SK-N-SH (cell line): ENCODE results near the gene CHPF. TPM values are rescaled to one million over a fixed set of nuclear protein-coding genes. Genes with fewer than 3 reads are reported as not detected.

Experiments
- CTCF ChIA-PET: fragments of 300-600, 350-600 bp; formaldehyde crosslinking; extraction: SDS; loops from one replicate; lab custom pipeline; 2021; lab: Yijun Ruan, JAX
- POLR2A ChIA-PET: fragments of 350-600 bp; sonication (Branson Sonifier 250); formaldehyde crosslinking; extraction: SDS; loops from one replicate; lab custom pipeline; 2020; ENCODE audit warnings: antibody characterized with exemption, inconsistent platforms; lab: Yijun Ruan, JAX
- DNase-seq: peaks from one replicate; pipeline ENCODE4 v3.0.0; 2012
- H2AFZ ChIP-seq: fragments of 200-600 bp; sonication (generic); 2 replicates; pipeline ENCODE4 v1.8.1; 2016; ENCODE audit warnings: antibody characterized with exemption, mild to moderate bottlenecking, low read depth
- H3F3A ChIP-seq: fragments of 200-600 bp; sonication (generic); replicated peaks from 2 replicates; pipeline ENCODE3; 2016; ENCODE audit warnings: antibody characterized with exemption, mild to moderate bottlenecking; ENCODE audit not compliant: insufficient read depth
- H3K27ac ChIP-seq, 2 experiments: fragments of 200-500 bp in 1 of 2; fragments of 200-600 bp in 1 of 2; sonication (Bioruptor generic) in 1 of 2; sonication (generic), shearing (Covaris generic) in 1 of 2; 2 replicates each; pipeline versions ENCODE4 v1.5.1 to v1.6.1; 2014 to 2016; ENCODE audit warnings: low read depth in 2 of 2, inconsistent platforms in 1 of 2, low read length in 1 of 2, mild to moderate bottlenecking in 1 of 2, mixed read lengths in 1 of 2
- H3K27me3 ChIP-seq: fragments of 200-600 bp; sonication (generic), shearing (Covaris generic); 2 replicates; pipeline ENCODE4 v1.6.1; 2016; ENCODE audit warnings: mixed run types; ENCODE audit not compliant: insufficient read depth
- H3K36me3 ChIP-seq, 2 experiments: fragments of 200-500 bp in 1 of 2; fragments of 200-600 bp in 1 of 2; sonication (Bioruptor generic) in 1 of 2; sonication (generic) in 1 of 2; replicated peaks in 1 of 2; 2 replicates each; pipeline versions ENCODE3 to v1.5.1; 2014 to 2016; ENCODE audit warnings: low read length in 1 of 2, mild to moderate bottlenecking in 1 of 2; ENCODE audit not compliant: insufficient read depth in 2 of 2, control insufficient read depth in 1 of 2
- H3K4me1 ChIP-seq, 2 experiments: fragments of 200-500 bp in 1 of 2; fragments of 200-600 bp in 1 of 2; sonication (Bioruptor generic) in 1 of 2; sonication (generic), shearing (Covaris generic) in 1 of 2; 2 replicates each; pipeline versions ENCODE4 v1.5.1 to v1.6.1; 2014 to 2016; ENCODE audit warnings: low read depth in 1 of 2, low read length in 1 of 2, mixed run types in 1 of 2; ENCODE audit not compliant: insufficient read depth in 2 of 2, control insufficient read depth in 1 of 2
- H3K4me2 ChIP-seq: fragments of 200-600 bp; sonication (generic), shearing (Covaris generic); 2 replicates; pipeline ENCODE4 v1.6.1; 2017; ENCODE audit warnings: mixed run types
- H3K4me3 ChIP-seq, 2 experiments: fragments of 200-500 bp in 1 of 2; fragments of 200-600 bp in 1 of 2; sonication (Bioruptor generic) in 1 of 2; sonication (generic), shearing (Covaris generic) in 1 of 2; 2 replicates each; pipeline versions ENCODE4 v1.5.1 to v1.8.1; 2014 to 2016; ENCODE audit warnings: low read depth in 2 of 2, inconsistent platforms in 1 of 2, low read length in 1 of 2, mild to moderate bottlenecking in 1 of 2, mixed read lengths in 1 of 2, moderate library complexity in 1 of 2
- H3K79me2 ChIP-seq: fragments of 200-600 bp; sonication (generic); 2 replicates; pipeline ENCODE4 v1.8.1; 2017; ENCODE audit warnings: mild to moderate bottlenecking; ENCODE audit not compliant: insufficient read depth
- H3K9ac ChIP-seq: fragments of 200-600 bp; sonication (generic); 2 replicates; pipeline ENCODE4 v1.6.1; 2017; ENCODE audit warnings: mixed run types
- H3K9me2 ChIP-seq: fragments of 200-600 bp; sonication (generic); 2 replicates; pipeline ENCODE4 v1.6.1; 2017; ENCODE audit warnings: mixed run types
- H3K9me3 ChIP-seq: fragments of 200-600 bp; sonication (generic); 2 replicates; pipeline ENCODE4 v1.6.1; 2017; ENCODE audit warnings: mixed run types, mild to moderate bottlenecking, moderate library complexity
- H4K20me1 ChIP-seq: fragments of 200-600 bp; sonication (generic); 2 replicates; pipeline ENCODE4 v1.6.1; 2017; ENCODE audit warnings: mild to moderate bottlenecking, mixed run types; ENCODE audit not compliant: insufficient read depth
- EZH2phosphoT487 ChIP-seq: fragments of 200-600 bp; sonication (generic); IDR thresholded peaks from 2 replicates; pipeline ENCODE4 v1.6.1; 2017; ENCODE audit warnings: low read depth, mixed run types, mild to moderate bottlenecking, antibody characterized with exemption, moderate library complexity, borderline replicate concordance
- FOXJ3 ChIP-seq: sonication (generic); formaldehyde crosslinking; IDR thresholded peaks from 2 replicates; pipeline ENCODE4 v1.5.1; 2020; ENCODE audit warnings: mild to moderate bottlenecking, missing genetic modification reagents
- FOXM1 ChIP-seq: IDR thresholded peaks from 2 replicates; pipeline ENCODE4 v1.4.0; 2012; ENCODE audit warnings: low read depth, mild to moderate bottlenecking
- GATA2 ChIP-seq: sonication (generic); formaldehyde crosslinking; IDR thresholded peaks from 2 replicates; pipeline ENCODE4 v1.5.0; 2020; ENCODE audit warnings: mild to moderate bottlenecking, missing genetic modification reagents
- MAX ChIP-seq: IDR thresholded peaks from 2 replicates; pipeline ENCODE4 v1.4.0; 2012; ENCODE audit warnings: low read depth
- MEF2A ChIP-seq: IDR thresholded peaks from 2 replicates; pipeline ENCODE4 v1.4.0; 2012; ENCODE audit warnings: low read depth, borderline replicate concordance
- MXI1 ChIP-seq: IDR thresholded peaks from 2 replicates; pipeline ENCODE4 v1.6.1; 2012; ENCODE audit warnings: mild to moderate bottlenecking, low read depth, low read length, improper control_type of control experiment
- POLR2AphosphoS5 ChIP-seq: IDR thresholded peaks from 2 replicates; pipeline ENCODE4 v1.6.1; 2012; ENCODE audit warnings: low read depth, low read length
- RAD21 ChIP-seq: IDR thresholded peaks from 2 replicates; pipeline ENCODE4 v1.6.1; 2012; ENCODE audit warnings: mild to moderate bottlenecking, low read length
- REST ChIP-seq: IDR thresholded peaks from 2 replicates; pipeline ENCODE4 v1.6.1; 2012; ENCODE audit warnings: mild to moderate bottlenecking, low read depth, low read length, moderate library complexity
- RFX5 ChIP-seq: IDR thresholded peaks from 2 replicates; pipeline ENCODE4 v1.6.1; 2012; ENCODE audit warnings: mild to moderate bottlenecking, improper control_type of control experiment, low read length
- RXRA ChIP-seq: IDR thresholded peaks from 2 replicates; pipeline ENCODE4 v1.4.0; 2012; ENCODE audit warnings: low read depth, mild to moderate bottlenecking, borderline replicate concordance
- SIN3A ChIP-seq: IDR thresholded peaks from 2 replicates; pipeline ENCODE4 v1.6.1; 2012; ENCODE audit warnings: low read depth, mild to moderate bottlenecking, low read length, moderate library complexity, borderline replicate concordance
- SMC3 ChIP-seq: IDR thresholded peaks from 2 replicates; pipeline ENCODE4 v1.6.1; 2012; ENCODE audit warnings: low read depth, low read length, improper control_type of control experiment
- WGBS: methylation state at CpG from one replicate; pipeline ENCODE4 v1.1.6; 2017; ENCODE audit warnings: low lambda C conversion rate; 5-methylcytosine and 5-hydroxymethylcytosine counted together
- polyA plus RNA-seq, 3 experiments: library from polyadenylated mRNA; depleted of rRNA; stranded (reverse); fragments of >200 nt; gene quantifications; 2 replicates each; pipeline ENCODE4 v1.2.3, GENCODE V29; 2012

Gene CHPF
- polyA plus RNA-seq, 1 of the 3 experiments (the other 2 are of a cell fraction): 141 TPM

GRCh38 chr2:219513787-219514186 is 29.8 kb downstream of the CHPF start:
- peaks cover 0 to 97% of the 10 kb centered on the region in 2 experiments; a peak in 2 of 4 replicates for H3K4me1 ChIP-seq
- H3K27me3 ChIP-seq: peaks cover 33% of the 10 kb centered on the region
- POLR2A ChIA-PET: interaction anchor here (1.0 to 13.5 kb wide), 5 partner anchors 13 to 53 kb away, joined by 3 to 210 read pairs (median 5); partner anchors contain the start of gene GMPPA
- H2AFZ ChIP-seq: no peak overlapping the region
- H3K4me3 ChIP-seq: peak overlapping the region in 1 of 2 experiments; percentile 29; a peak in 1 of 4 replicates
- no peak for DNase-seq
- CTCF ChIA-PET: interaction anchor here (2.1 to 62.1 kb wide), 4 partner anchors 1 to 111 kb away, joined by 6 to 2824 read pairs (median 1418); partner anchors contain the start of genes ASIC4, CHPF, GMPPA and TMEM198
- no peak for TF ChIP-seq EZH2phosphoT487
- TF ChIP-seq SIN3A: no peak
- no peak for TF ChIP-seq RXRA
- no peak for TF ChIP-seq REST
- TF ChIP-seq MEF2A: no peak
- no peak for TF ChIP-seq RFX5
- TF ChIP-seq POLR2AphosphoS5: no peak
- TF ChIP-seq MAX: no peak
- TF ChIP-seq SMC3: no peak
- TF ChIP-seq RAD21: no peak
- TF ChIP-seq FOXM1: no peak
- WGBS: 47% methylated on average over 4 of the region's 4 CpGs
- H3K9me3 ChIP-seq: no peaks in the 10 kb centered on the region
- H3K9ac ChIP-seq: no peak overlapping the region
- H4K20me1 ChIP-seq: no peaks in the 10 kb centered on the region
- no peaks in the 10 kb centered on the region for H3K79me2 ChIP-seq
- H3F3A ChIP-seq: no peaks in the 10 kb centered on the region
- H3K4me2 ChIP-seq: peak overlapping the region; percentile 70
- no peaks in the 10 kb centered on the region for H3K9me2 ChIP-seq
- peak overlapping the region in 1 of 2 experiments; percentile 96; a peak in 2 of 4 replicates for H3K27ac ChIP-seq
- no peaks in the 10 kb centered on the region for H3K36me3 ChIP-seq

DNA sequence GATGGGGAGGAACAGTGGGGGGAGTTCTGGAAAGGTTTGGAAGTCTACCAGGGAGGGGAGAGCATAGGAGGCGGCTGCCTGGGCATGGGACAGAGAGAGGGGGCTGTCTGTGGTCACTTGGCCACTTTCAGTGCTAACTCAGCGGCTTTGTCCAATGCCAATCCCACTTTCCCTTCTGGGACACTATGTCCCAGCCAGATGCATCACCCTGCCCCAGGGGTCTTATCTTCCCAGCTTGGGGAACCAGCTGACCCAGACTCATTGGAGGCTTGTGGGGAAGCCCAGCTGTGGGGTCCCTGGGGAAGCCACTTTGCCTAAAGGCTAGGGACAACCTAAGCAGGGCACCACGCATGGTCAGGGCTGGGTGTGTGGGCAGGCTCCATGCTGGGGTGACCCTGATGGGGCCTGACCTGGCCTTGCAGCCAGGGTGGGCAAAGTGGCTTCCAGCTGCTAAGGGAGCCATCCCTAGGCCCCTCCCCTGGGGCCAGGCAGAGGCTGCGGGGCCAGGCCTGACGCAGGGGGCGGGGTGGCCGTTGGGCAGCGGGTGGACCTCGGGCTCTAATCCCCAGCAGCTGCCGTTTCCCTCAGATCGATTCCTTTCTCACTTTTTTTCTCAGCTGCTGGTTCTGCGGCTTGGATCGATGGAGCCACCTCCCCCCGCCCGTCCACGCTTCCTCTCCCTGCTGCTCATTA is 30.9 kb downstream of the CHPF start:
- no peaks in the 10 kb centered on the region for H3K79me2 ChIP-seq
- no peak overlapping the region for H3K9ac ChIP-seq
- H3K9me3 ChIP-seq: no peaks in the 10 kb centered on the region
- DNase-seq: peak; percentile 61
- POLR2A ChIA-PET: interaction anchor here (1.0 to 13.5 kb wide), 4 partner anchors 9 to 14 kb away, joined by 4 to 210 read pairs (median 22); partner anchors contain the start of gene GMPPA
- H3F3A ChIP-seq: no peaks in the 10 kb centered on the region
- no peaks in the 10 kb centered on the region for H4K20me1 ChIP-seq
- H3K36me3 ChIP-seq: no peaks in the 10 kb centered on the region
- H3K4me1 ChIP-seq: peaks cover 3 to 100% of the 10 kb centered on the region in 2 experiments; a peak in 2 of 4 replicates
- CTCF ChIA-PET: interaction anchor here (2.0 to 62.1 kb wide), 3 partner anchors 2 to 53 kb away, joined by 6 to 2824 read pairs (median 2824); partner anchors contain the start of genes ASIC4, CHPF, GMPPA and TMEM198
- no peak overlapping the region for H2AFZ ChIP-seq
- peaks cover 33% of the 10 kb centered on the region for H3K27me3 ChIP-seq
- no peak overlapping the region for H3K4me2 ChIP-seq
- peak overlapping the region in 1 of 2 experiments; percentile 96; a peak in 2 of 4 replicates for H3K27ac ChIP-seq
- 0 out of 2 replicates have a peak, but pooled peaks have one; percentile 20 for TF ChIP-seq MXI1
- no peak for TF ChIP-seq FOXJ3
- peak; percentile 44; the same call in 1 of the 2 replicates for TF ChIP-seq GATA2 (CRISPR knock-in tag)
- H3K9me2 ChIP-seq: no peaks in the 10 kb centered on the region
- 56% methylated on average over 10 of the region's 16 CpGs for WGBS
- H3K4me3 ChIP-seq: no peak overlapping the region
